ENCODE data around the gene MT4.
"Not testable (repeated sequence)": the region's sequence is repeated elsewhere in the genome, so short reads cannot be mapped to it uniquely, and the experiment has no call there.

The MT4 gene

GRCh38 chr16:56559109-56559508 is 5.8 kb upstream of the MT4 start:
- DNase-seq = no peak

DNA sequence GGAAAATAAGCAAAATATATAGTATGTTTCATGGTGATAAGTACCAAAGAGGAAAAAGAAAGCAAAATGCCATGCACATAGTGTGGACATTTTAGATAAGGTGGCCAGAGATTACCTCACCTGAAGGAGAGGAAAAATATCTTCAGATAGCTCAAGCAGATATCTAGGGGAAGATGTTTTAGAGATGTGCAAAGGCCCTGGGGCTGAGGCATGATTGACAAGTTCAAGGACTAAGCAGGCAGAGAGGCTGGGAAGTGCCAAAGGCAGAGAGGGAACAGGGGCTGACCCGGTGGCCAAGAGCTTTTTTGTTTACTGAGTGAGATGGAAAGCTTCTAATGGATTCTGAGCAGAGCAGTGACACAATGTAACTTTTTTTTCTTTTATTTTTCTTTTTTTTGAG is 4.4 kb upstream of the MT4 start:
- no peak for DNase-seq

GRCh38 chr16:56561126-56561525 is 3.7 kb upstream of the MT4 start:
- DNase-seq = no peak

DNA sequence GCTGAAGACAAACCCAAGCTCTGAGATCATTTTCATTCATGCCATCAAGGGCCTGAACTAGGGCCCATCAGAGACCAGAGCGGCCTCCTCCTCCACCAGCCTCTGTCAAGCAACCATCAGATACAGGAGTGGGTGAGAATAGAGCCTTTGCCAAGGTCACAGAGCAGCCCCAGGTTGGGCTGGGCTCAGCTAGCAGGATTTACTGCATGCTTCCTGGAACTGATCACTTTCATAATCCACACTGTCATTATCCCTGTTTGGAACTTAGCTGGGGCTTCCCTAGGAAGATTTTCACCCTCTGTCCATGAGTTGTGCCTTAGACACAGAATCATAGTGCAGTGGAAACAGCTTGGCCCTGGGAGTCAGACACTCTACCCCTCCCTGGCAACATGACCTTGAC is 5.1 kb downstream of the MT4 start:
- no peak for DNase-seq

DNA sequence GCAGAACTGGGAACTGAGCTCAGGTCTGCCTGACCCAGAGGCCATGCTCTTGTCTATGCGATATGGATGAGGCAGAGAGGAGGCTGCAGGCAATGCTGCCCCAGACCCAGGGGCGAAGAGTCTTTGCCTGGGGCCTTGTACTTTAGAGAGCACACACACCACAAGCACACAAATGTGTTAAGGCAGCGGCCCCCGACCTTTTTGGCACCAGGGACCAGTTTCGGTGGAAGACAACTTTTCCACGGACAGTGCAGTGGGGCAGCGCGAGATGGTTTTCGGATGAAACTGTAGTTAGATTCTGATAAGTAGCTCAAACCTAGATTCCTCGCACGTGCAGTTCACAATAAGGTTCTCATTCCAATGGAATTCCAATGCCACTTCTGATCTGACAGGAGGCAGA is 6.7 kb downstream of the MT4 start:
- DNase-seq = no peak

DNA sequence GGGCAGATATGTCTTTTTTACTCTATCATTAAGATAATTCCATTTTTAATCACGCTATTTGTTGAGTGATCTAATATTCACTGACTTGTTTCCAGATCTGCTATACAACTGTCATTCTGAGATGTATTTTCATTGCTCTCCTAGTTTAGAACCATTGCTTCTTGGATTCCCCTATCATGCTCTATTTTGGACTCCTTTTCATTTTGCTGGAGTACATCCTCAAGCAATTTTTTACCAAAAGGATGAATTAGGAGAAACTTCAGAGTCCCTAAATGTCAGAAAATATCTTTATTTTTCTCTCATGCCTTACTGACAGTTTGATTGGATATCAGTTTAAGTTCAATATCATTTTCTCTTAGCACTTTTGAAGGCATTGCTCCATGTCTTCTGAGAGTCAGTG is 9.8 kb downstream of the MT4 start:
- no peak for DNase-seq

GRCh38 chr16:56576585-56577299 is 11.9 kb downstream of the MT4 start:
- DNase-seq = no peak

- DNase-seq = no peak
Measured at GRCh38 chr16:56577300-56577625, 12.4 kb downstream of the MT4 start.

- no peak for DNase-seq
Measured at GRCh38 chr16:56580391-56581048, 15.6 kb downstream of the MT4 start.

- DNase-seq = not testable (repeated sequence)
Measured at GRCh38 chr16:56582911-56583310, 18.0 kb downstream of the MT4 start.

DNA sequence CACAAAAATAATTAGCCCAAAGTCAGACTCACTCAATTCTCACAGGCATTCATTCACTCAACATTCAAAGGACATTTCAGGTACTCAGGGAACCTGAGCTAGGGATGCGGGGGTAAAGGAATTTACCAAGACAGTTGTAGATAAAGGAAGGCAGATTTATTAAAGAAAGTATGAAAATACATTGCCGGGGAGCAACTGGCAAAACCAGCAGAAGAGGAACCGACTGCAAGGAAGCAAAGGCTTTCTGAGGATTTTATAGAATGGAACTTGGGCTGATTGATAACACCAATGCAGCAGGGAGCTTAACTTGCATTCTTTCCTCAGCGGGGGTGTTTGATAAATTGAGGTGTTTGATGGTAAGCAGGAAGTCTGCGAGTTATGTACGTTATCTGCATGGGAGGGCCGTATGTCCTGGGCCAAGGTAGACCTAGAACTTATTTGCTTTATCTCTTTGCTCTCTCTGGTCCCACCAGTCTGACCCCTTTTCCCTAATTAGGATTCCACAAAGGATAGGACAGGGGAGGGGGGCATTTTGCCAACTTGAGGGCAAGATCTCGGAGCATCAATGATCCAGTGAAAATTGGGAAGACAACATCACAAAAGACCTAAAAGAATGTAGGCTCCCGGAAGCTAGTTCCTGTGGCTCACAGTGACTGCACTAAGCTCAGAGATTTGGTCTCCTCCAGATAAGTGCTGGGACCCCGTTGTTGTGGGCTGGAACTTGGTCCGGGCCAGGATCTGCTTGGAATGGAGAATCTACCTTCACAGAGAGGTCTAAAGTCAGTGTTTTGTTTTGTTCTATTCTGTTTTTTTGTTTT is 18.7 kb downstream of the MT4 start:
- DNase-seq = no peak

- no peak for DNase-seq
Measured at GRCh38 chr16:56584276-56584675, 19.4 kb downstream of the MT4 start.

- no peak for DNase-seq
Measured at GRCh38 chr16:56588781-56589140, 23.9 kb downstream of the MT4 start.

- peak in 1 of 2 experiments; percentile 30 for DNase-seq
Measured at GRCh38 chr16:56589141-56590039, 24.5 kb downstream of the MT4 start, which contains the start of gene MT3. Gene MT3, plus strand, starts transcription at chr16:56589528. Its CDS starts 63 bp downstream, at chr16:56589591.

GRCh38 chr16:56591377-56592060 is 26.6 kb downstream of the MT4 start:
- DNase-seq = no peak

DNA sequence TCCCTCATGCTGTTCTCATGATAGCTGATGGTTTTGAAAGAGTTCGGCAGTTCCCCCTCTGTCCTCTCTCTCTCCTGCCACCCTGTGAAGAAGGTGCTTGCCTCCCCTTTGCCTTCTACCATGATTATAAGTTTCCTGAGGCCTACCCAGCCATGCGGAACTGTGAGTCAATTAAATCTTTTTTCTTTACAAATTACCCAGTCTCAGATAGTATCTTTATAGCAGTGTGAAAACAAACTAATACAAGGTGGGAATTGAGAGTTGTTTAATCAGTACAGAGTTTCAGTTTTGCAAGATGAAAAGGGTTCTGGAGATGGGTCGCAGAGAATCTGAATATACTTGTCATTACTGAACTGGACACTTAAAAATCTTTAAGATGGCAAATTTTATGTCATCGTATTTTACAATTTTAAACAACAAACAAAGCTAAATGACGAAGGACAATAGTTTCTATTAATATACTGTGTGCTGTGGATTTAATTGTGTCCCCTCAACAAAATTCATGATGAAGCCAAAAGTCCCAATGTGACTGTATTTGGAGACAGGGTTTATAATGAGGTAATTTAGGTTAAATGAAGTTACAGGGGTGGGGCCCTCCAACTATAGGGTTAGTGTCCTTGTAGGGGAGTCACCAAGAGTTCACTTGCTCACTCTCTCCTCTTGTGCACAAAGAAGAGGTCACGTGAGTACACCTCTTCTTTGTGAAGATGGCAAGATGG is 28.9 kb downstream of the MT4 start:
- DNase-seq = no peak

GRCh38 chr16:56594292-56594619 is 29.4 kb downstream of the MT4 start:
- DNase-seq = no peak

- DNase-seq = peak; percentile 41 to 60
Measured at GRCh38 chr16:56600398-56600999, 35.6 kb downstream of the MT4 start.

- DNase-seq = peak in 1 of 2 experiments; percentile 21
Measured at GRCh38 chr16:56601325-56601724, 36.5 kb downstream of the MT4 start.

DNA sequence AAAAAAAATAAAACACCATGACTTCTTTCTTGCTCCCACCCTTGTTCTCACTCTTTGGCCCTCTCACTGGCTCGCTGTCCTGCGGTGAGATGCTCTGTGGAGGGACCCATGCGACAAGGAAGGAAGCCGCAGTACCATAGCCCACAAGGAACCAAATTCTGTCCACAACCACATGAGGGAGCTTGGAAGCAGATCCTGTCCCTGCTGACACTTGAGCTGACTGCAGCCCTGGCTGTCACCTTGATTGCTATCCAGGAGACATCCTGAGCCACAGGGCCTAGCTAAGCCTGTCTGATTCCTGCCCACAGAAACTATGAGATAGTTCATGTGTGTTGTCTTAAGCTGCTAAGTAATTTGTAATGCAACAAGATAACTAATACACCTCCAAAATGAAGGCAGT is 38.7 kb downstream of the MT4 start:
- DNase-seq = no peak

GRCh38 chr16:56604966-56605365 is 40.1 kb downstream of the MT4 start:
- DNase-seq = no peak

Data from cerebellar nuclear complex (tissue), 1 donor.